Measurements from ENCODE around the gene SRP54.

SRP54 gene

DNA sequence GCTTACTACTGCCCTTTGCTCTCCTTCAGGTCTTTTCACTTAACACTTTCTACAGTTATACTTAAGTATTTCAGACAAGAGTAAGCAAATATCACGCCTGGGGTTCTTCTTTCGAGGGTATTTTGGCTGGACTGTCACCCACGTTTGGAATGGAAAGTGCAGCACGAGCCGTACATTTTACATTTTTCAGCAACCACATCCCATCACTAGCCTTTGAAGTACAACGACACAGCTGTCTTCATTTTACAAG lies 62.9 kb downstream of the SRP54 start:
- Histone ChIP-seq H3K9ac (ENCODE audit: low read length) (peak overlapping the region; percentile 70), H3K9me3 (ENCODE audit: low read length) (no peaks in the 10 kb centered on the region), H3K27ac (ENCODE audit: low read depth, low read length, poor library complexity, severe bottlenecking) (peak overlapping the region; percentile 68), H3K9me2 (ENCODE audit: low read depth, low read length) (no peaks in the 10 kb centered on the region), H3K79me2 (ENCODE audit: insufficient read depth, low read length) (no peaks in the 10 kb centered on the region), H3F3A (ENCODE audit: insufficient read depth, low read length) (0 out of 2 replicates have a peak, but pooled peaks cover 3% of the 10 kb centered on the region), H3K4me2 (ENCODE audit: low read length) (peak overlapping the region; percentile 85), H3K36me3 (ENCODE audit: insufficient read depth, low read length) (no peaks in the 10 kb centered on the region), H2AFZ (ENCODE audit: low read length) (peak overlapping the region; percentile 7; the same call in 1 of the 2 replicates), H3K4me3 (ENCODE audit: low read depth, low read length, poor library complexity, severe bottlenecking) (peak overlapping the region; percentile 73), H3K27me3 (ENCODE audit: insufficient read depth, low read length) (no peaks in the 10 kb centered on the region), H3K4me1 (ENCODE audit: insufficient read depth, low read length, severe bottlenecking) (peaks cover 18% of the 10 kb centered on the region), H4K20me1 (ENCODE audit: insufficient read depth, low read length) (no peaks in the 10 kb centered on the region)
- TF ChIP-seq, protein P1, sequence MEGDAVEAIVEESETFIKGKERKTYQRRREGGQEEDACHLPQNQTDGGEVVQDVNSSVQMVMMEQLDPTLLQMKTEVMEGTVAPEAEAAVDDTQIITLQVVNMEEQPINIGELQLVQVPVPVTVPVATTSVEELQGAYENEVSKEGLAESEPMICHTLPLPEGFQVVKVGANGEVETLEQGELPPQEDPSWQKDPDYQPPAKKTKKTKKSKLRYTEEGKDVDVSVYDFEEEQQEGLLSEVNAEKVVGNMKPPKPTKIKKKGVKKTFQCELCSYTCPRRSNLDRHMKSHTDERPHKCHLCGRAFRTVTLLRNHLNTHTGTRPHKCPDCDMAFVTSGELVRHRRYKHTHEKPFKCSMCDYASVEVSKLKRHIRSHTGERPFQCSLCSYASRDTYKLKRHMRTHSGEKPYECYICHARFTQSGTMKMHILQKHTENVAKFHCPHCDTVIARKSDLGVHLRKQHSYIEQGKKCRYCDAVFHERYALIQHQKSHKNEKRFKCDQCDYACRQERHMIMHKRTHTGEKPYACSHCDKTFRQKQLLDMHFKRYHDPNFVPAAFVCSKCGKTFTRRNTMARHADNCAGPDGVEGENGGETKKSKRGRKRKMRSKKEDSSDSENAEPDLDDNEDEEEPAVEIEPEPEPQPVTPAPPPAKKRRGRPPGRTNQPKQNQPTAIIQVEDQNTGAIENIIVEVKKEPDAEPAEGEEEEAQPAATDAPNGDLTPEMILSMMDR (IDR thresholded peaks at IDR 0.05; ENCODE audit: low read length): no peak
- no peak for TF ChIP-seq EZH2 (IDR thresholded peaks at IDR 0.05; ENCODE audit: borderline replicate concordance, low read length)

DNA sequence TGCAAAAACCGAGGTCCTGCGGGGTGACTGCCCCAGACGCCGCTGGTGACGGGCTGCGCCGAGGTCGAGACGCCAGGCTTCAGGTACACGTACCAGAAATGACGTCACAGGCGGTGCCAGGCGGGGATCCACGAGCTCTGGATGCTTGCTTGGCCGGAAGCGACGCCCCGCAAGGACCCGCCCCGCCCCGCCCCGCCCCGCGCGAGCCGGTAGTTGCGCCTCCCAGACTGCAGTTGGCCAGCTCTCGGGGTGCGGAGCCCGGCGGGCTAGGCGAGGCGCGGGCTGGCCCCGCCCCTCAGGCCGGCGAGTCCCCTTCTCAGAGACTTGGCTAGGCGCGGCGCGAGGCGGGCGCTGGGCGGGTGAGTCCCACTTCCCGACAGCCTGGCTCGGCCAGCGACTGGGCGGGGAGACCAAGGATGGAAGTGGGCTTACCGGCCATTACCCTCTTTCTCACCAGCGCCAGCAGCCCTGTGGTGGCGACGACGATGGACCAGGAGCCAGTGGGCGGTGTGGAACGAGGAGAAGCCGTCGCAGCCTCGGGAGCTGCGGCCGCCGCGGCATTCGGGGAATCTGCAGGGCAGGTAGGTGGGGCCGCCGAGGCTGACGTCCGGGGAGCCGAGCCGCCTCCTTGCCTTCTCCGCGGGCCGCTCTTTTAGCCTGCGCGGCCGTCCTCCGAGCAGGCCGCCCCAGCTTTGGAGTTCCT lies 63.4 kb downstream of the SRP54 start, which contains the start of gene FAM177A1:
Gene FAM177A1 (plus strand): TSS at position 225 of the 703 bp plus-strand sequence. CDS start 192 bp downstream, at position 417.
- peak within 1 kb of the TSS; percentile 85 for H3K4me2 ChIP-seq (ENCODE audit: low read length)
- H3F3A ChIP-seq (ENCODE audit: insufficient read depth, low read length): 0 out of 2 replicates have a peak, but pooled peaks cover 3% of the 10 kb centered on the region
- H3K4me3 ChIP-seq (ENCODE audit: low read depth, low read length, poor library complexity, severe bottlenecking): peak within 1 kb of the TSS; percentile 73
- peak within 1 kb of the TSS; percentile 75 for H3K9ac ChIP-seq (ENCODE audit: low read length)
- H3K9me3 ChIP-seq (ENCODE audit: low read length): no peaks in the 10 kb centered on the region
- H3K9me2 ChIP-seq (ENCODE audit: low read depth, low read length): no peaks in the 10 kb centered on the region
- no peak for TF ChIP-seq EZH2 (IDR thresholded peaks at IDR 0.05; ENCODE audit: borderline replicate concordance, low read length)
- TF ChIP-seq, protein P1 (IDR thresholded peaks at IDR 0.05; ENCODE audit: low read length): no peak
- no peaks in the 10 kb centered on the region for H3K27me3 ChIP-seq (ENCODE audit: insufficient read depth, low read length)
- H2AFZ ChIP-seq (ENCODE audit: low read length): peak within 1 kb of the TSS; percentile 7; the same call in 1 of the 2 replicates
- H3K36me3 ChIP-seq (ENCODE audit: insufficient read depth, low read length): no peaks in the 10 kb centered on the region
- no peaks in the 10 kb centered on the region for H4K20me1 ChIP-seq (ENCODE audit: insufficient read depth, low read length)
- no peaks in the 10 kb centered on the region for H3K79me2 ChIP-seq (ENCODE audit: insufficient read depth, low read length)
- H3K27ac ChIP-seq (ENCODE audit: low read depth, low read length, poor library complexity, severe bottlenecking): peak within 1 kb of the TSS; percentile 68
- H3K4me1 ChIP-seq (ENCODE audit: insufficient read depth, low read length, severe bottlenecking): peaks cover 18% of the 10 kb centered on the region

DNA sequence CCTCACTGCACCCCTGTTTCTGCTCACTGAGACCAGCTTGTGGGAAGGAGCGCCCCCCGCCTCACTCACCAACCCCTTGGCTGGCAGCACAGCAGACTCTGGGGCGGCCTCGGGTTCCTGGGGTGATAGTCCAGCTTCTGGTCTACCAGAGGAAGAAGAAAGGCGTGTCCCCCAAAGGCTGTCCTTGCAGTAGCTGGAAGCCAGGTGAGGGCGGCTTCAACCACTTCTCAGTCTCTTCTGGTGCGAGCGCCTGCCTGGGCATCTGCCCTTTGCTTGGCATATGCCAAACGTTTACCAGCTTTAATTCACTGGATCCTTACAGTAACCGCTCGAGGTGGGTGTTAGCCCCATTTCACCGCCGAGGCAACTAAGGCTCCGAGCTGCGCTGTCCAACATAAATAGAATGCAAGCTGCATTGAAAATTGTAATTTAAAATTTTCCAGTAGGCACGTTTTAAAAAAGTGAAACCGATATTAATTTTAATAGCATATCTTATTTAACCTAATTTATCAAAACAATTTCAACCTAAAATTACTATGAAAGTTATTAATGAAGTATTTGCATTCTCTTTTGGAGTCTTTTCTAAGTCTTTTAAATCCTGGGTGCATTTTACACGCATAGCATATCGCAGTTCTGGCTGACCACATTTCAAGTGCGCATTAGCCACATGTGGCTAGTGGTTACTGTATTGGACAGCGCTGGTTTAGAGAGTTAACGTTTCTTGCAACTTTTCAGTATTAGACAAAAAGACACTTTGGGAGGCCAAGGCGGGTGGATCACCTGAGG lies 64.2 kb downstream of the SRP54 start:
- Histone ChIP-seq H3K9me3 (ENCODE audit: low read length) (no peaks in the 10 kb centered on the region), H3K9me2 (ENCODE audit: low read depth, low read length) (no peaks in the 10 kb centered on the region), H3K27ac (ENCODE audit: low read depth, low read length, poor library complexity, severe bottlenecking) (peak overlapping the region; percentile 56), H3K27me3 (ENCODE audit: insufficient read depth, low read length) (no peaks in the 10 kb centered on the region), H3F3A (ENCODE audit: insufficient read depth, low read length) (no peaks in the 10 kb centered on the region), H4K20me1 (ENCODE audit: insufficient read depth, low read length) (no peaks in the 10 kb centered on the region), H3K9ac (ENCODE audit: low read length) (peak overlapping the region; percentile 75), H3K4me1 (ENCODE audit: insufficient read depth, low read length, severe bottlenecking) (peaks cover 18% of the 10 kb centered on the region), H3K4me3 (ENCODE audit: low read depth, low read length, poor library complexity, severe bottlenecking) (peak overlapping the region; percentile 73), H3K79me2 (ENCODE audit: insufficient read depth, low read length) (no peaks in the 10 kb centered on the region), H2AFZ (ENCODE audit: low read length) (no peak overlapping the region), H3K4me2 (ENCODE audit: low read length) (peak overlapping the region; percentile 85), H3K36me3 (ENCODE audit: insufficient read depth, low read length) (no peaks in the 10 kb centered on the region)
- no peak for TF ChIP-seq EZH2 (IDR thresholded peaks at IDR 0.05; ENCODE audit: borderline replicate concordance, low read length)
- TF ChIP-seq, protein P1 (IDR thresholded peaks at IDR 0.05; ENCODE audit: low read length): no peak
